SK-N-SH (cell line): Measurements from ENCODE around the gene POFUT2. TPM values are rescaled to one million over a fixed set of nuclear protein-coding genes. Genes with fewer than 3 reads are reported as not detected.

Source experiments
- CTCF ChIA-PET: fragments of 300-600, 350-600 bp; formaldehyde crosslinking; extraction: SDS; loops from one replicate; lab custom pipeline; 2021; lab: Yijun Ruan, JAX
- POLR2A ChIA-PET: fragments of 350-600 bp; sonication (Branson Sonifier 250); formaldehyde crosslinking; extraction: SDS; loops from one replicate; lab custom pipeline; 2020; ENCODE audit warnings: antibody characterized with exemption, inconsistent platforms; lab: Yijun Ruan, JAX
- DNase-seq: peaks from one replicate; pipeline ENCODE4 v3.0.0; 2012
- H2AFZ ChIP-seq: fragments of 200-600 bp; sonication (generic); 2 replicates; pipeline ENCODE4 v1.8.1; 2016; ENCODE audit warnings: antibody characterized with exemption, mild to moderate bottlenecking, low read depth
- H3F3A ChIP-seq: fragments of 200-600 bp; sonication (generic); replicated peaks from 2 replicates; pipeline ENCODE3; 2016; ENCODE audit warnings: antibody characterized with exemption, mild to moderate bottlenecking; ENCODE audit not compliant: insufficient read depth
- H3K27ac ChIP-seq, 2 experiments: fragments of 200-500 bp in 1 of 2; fragments of 200-600 bp in 1 of 2; sonication (Bioruptor generic) in 1 of 2; sonication (generic), shearing (Covaris generic) in 1 of 2; 2 replicates each; pipeline versions ENCODE4 v1.5.1 to v1.6.1; 2014 to 2016; ENCODE audit warnings: low read depth in 2 of 2, inconsistent platforms in 1 of 2, low read length in 1 of 2, mild to moderate bottlenecking in 1 of 2, mixed read lengths in 1 of 2
- H3K27me3 ChIP-seq: fragments of 200-600 bp; sonication (generic), shearing (Covaris generic); 2 replicates; pipeline ENCODE4 v1.6.1; 2016; ENCODE audit warnings: mixed run types; ENCODE audit not compliant: insufficient read depth
- H3K36me3 ChIP-seq, 2 experiments: fragments of 200-500 bp in 1 of 2; fragments of 200-600 bp in 1 of 2; sonication (Bioruptor generic) in 1 of 2; sonication (generic) in 1 of 2; replicated peaks in 1 of 2; 2 replicates each; pipeline versions ENCODE3 to v1.5.1; 2014 to 2016; ENCODE audit warnings: low read length in 1 of 2, mild to moderate bottlenecking in 1 of 2; ENCODE audit not compliant: insufficient read depth in 2 of 2, control insufficient read depth in 1 of 2
- H3K4me1 ChIP-seq, 2 experiments: fragments of 200-500 bp in 1 of 2; fragments of 200-600 bp in 1 of 2; sonication (Bioruptor generic) in 1 of 2; sonication (generic), shearing (Covaris generic) in 1 of 2; 2 replicates each; pipeline versions ENCODE4 v1.5.1 to v1.6.1; 2014 to 2016; ENCODE audit warnings: low read depth in 1 of 2, low read length in 1 of 2, mixed run types in 1 of 2; ENCODE audit not compliant: insufficient read depth in 2 of 2, control insufficient read depth in 1 of 2
- H3K4me2 ChIP-seq: fragments of 200-600 bp; sonication (generic), shearing (Covaris generic); 2 replicates; pipeline ENCODE4 v1.6.1; 2017; ENCODE audit warnings: mixed run types
- H3K4me3 ChIP-seq, 2 experiments: fragments of 200-500 bp in 1 of 2; fragments of 200-600 bp in 1 of 2; sonication (Bioruptor generic) in 1 of 2; sonication (generic), shearing (Covaris generic) in 1 of 2; 2 replicates each; pipeline versions ENCODE4 v1.5.1 to v1.8.1; 2014 to 2016; ENCODE audit warnings: low read depth in 2 of 2, inconsistent platforms in 1 of 2, low read length in 1 of 2, mild to moderate bottlenecking in 1 of 2, mixed read lengths in 1 of 2, moderate library complexity in 1 of 2
- H3K79me2 ChIP-seq: fragments of 200-600 bp; sonication (generic); 2 replicates; pipeline ENCODE4 v1.8.1; 2017; ENCODE audit warnings: mild to moderate bottlenecking; ENCODE audit not compliant: insufficient read depth
- H3K9ac ChIP-seq: fragments of 200-600 bp; sonication (generic); 2 replicates; pipeline ENCODE4 v1.6.1; 2017; ENCODE audit warnings: mixed run types
- H3K9me2 ChIP-seq: fragments of 200-600 bp; sonication (generic); 2 replicates; pipeline ENCODE4 v1.6.1; 2017; ENCODE audit warnings: mixed run types
- H3K9me3 ChIP-seq: fragments of 200-600 bp; sonication (generic); 2 replicates; pipeline ENCODE4 v1.6.1; 2017; ENCODE audit warnings: mixed run types, mild to moderate bottlenecking, moderate library complexity
- H4K20me1 ChIP-seq: fragments of 200-600 bp; sonication (generic); 2 replicates; pipeline ENCODE4 v1.6.1; 2017; ENCODE audit warnings: mild to moderate bottlenecking, mixed run types; ENCODE audit not compliant: insufficient read depth
- ELF1 ChIP-seq: IDR thresholded peaks from 2 replicates; pipeline ENCODE4 v1.4.0; 2012
- EZH2phosphoT487 ChIP-seq: fragments of 200-600 bp; sonication (generic); IDR thresholded peaks from 2 replicates; pipeline ENCODE4 v1.6.1; 2017; ENCODE audit warnings: low read depth, mixed run types, mild to moderate bottlenecking, antibody characterized with exemption, moderate library complexity, borderline replicate concordance
- FOXJ3 ChIP-seq: sonication (generic); formaldehyde crosslinking; IDR thresholded peaks from 2 replicates; pipeline ENCODE4 v1.5.1; 2020; ENCODE audit warnings: mild to moderate bottlenecking, missing genetic modification reagents
- JUND ChIP-seq: IDR thresholded peaks from 2 replicates; pipeline ENCODE4 v1.4.0; 2012
- NFIC ChIP-seq: IDR thresholded peaks from 2 replicates; pipeline ENCODE4 v1.4.0; 2012; ENCODE audit warnings: borderline replicate concordance
- NRF1 ChIP-seq: IDR thresholded peaks from 2 replicates; pipeline ENCODE4 v1.6.1; 2012; ENCODE audit warnings: low read depth, mild to moderate bottlenecking, low read length
- PBX3 ChIP-seq: IDR thresholded peaks from 2 replicates; pipeline ENCODE4; 2012
- POLR2AphosphoS5 ChIP-seq: IDR thresholded peaks from 2 replicates; pipeline ENCODE4 v1.6.1; 2012; ENCODE audit warnings: low read depth, low read length
- RAD21 ChIP-seq: IDR thresholded peaks from 2 replicates; pipeline ENCODE4 v1.6.1; 2012; ENCODE audit warnings: mild to moderate bottlenecking, low read length
- RCOR1 ChIP-seq: fragments of 150-350 bp; IDR thresholded peaks from 2 replicates; pipeline ENCODE4 v1.6.1; 2017; ENCODE audit warnings: antibody characterized with exemption, low read length
- REST ChIP-seq: IDR thresholded peaks from 2 replicates; pipeline ENCODE4 v1.6.1; 2012; ENCODE audit warnings: mild to moderate bottlenecking, low read depth, low read length, moderate library complexity
- RFX5 ChIP-seq: IDR thresholded peaks from 2 replicates; pipeline ENCODE4 v1.6.1; 2012; ENCODE audit warnings: mild to moderate bottlenecking, improper control_type of control experiment, low read length
- ZBTB33 ChIP-seq: IDR thresholded peaks from 2 replicates; pipeline ENCODE4 v1.4.0; 2012; ENCODE audit warnings: low read depth, borderline replicate concordance
- WGBS: methylation state at CpG from one replicate; pipeline ENCODE4 v1.1.6; 2017; ENCODE audit warnings: low lambda C conversion rate; 5-methylcytosine and 5-hydroxymethylcytosine counted together
- polyA plus RNA-seq, 3 experiments: library from polyadenylated mRNA; depleted of rRNA; stranded (reverse); fragments of >200 nt; gene quantifications; 2 replicates each; pipeline ENCODE4 v1.2.3, GENCODE V29; 2012

POFUT2 gene
- polyA plus RNA-seq, 1 of the 3 experiments (the other 2 are of a cell fraction), result 53.3 TPM

GRCh38 chr21:45302082-45303061 is 14.7 kb upstream of the POFUT2 start:
- Histone ChIP-seq H3K4me2 (no peak overlapping the region), H2AFZ (no peak overlapping the region), H3K9ac (no peak overlapping the region), H3K9me2 (no peaks in the 10 kb centered on the region), H4K20me1 (no peaks in the 10 kb centered on the region), H3K4me1 (0 out of 4 replicates have a peak, but pooled peaks cover 0 to 8% of the 10 kb centered on the region in 2 experiments), H3F3A (no peaks in the 10 kb centered on the region), H3K36me3 (no peaks in the 10 kb centered on the region), H3K27ac (no peak overlapping the region), H3K9me3 (no peaks in the 10 kb centered on the region), H3K27me3 (no peaks in the 10 kb centered on the region), H3K79me2 (peaks cover 20% of the 10 kb centered on the region), H3K4me3 (no peak overlapping the region)
- 94% methylated on average over 35 of the region's 54 CpGs for WGBS
- no peak for TF ChIP-seq REST
- no peak for TF ChIP-seq FOXJ3 (CRISPR knock-in tag)
- no peak for TF ChIP-seq POLR2AphosphoS5
- TF ChIP-seq RCOR1, result no peak
- no peak for TF ChIP-seq ZBTB33
- TF ChIP-seq PBX3, result no peak
- TF ChIP-seq JUND, result no peak
- no peak for TF ChIP-seq NFIC
- TF ChIP-seq RFX5, result no peak
- no peak for TF ChIP-seq RAD21
- TF ChIP-seq NRF1, result no peak
- TF ChIP-seq ELF1, result no peak
- no peak for TF ChIP-seq EZH2phosphoT487
- no peak for DNase-seq
- ChIA-PET CTCF (interaction anchor here (1.1 to 5.2 kb wide), 3 partner anchors 10 to 165 kb away, joined by 3 to 28 read pairs (median 4); no protein-coding TSS in a partner anchor), POLR2A (no interaction called here)
